IMR-90 (cell line): ENCODE data around the gene FOXC2. TPM values are rescaled to one million over a fixed set of nuclear protein-coding genes. Genes with fewer than 3 reads are reported as not detected.
A peak's percentile ranks its signal among the peaks of the same experiment; 100 is the strongest.

Source experiments
- ATAC-seq: fragments of 200-7000 bp; cut with Tn5 transposase; 2 replicates; pipeline ENCODE4 v1.9.1; 2020; ENCODE audit warnings: low read depth, mild to moderate bottlenecking, moderate library complexity
- BruUV-seq: library from RNA; stranded (reverse); fragments of 400-500 nt; replicated peaks from 2 replicates; lab custom pipeline; 2021; lab: Mats Ljungman, UMichigan
- CTCF ChIA-PET: fragments of 300-600 bp; formaldehyde crosslinking; extraction: SDS; loops from one replicate; lab custom pipeline; 2021; ENCODE audit warnings: antibody characterized with exemption; lab: Yijun Ruan, JAX
- POLR2A ChIA-PET: fragments of 300-600 bp; sonication (Branson Sonifier 250); formaldehyde crosslinking; loops from one replicate; lab custom pipeline; 2022; ENCODE audit warnings: antibody characterized with exemption; ENCODE audit not compliant: unreplicated experiment; lab: Charles Lee
- DNase-seq: peaks from one replicate; pipeline ENCODE4 v3.0.0; 2013
- H2AFZ ChIP-seq: replicated peaks from 2 replicates; pipeline ENCODE3; 2013; ENCODE audit warnings: low read length, mild to moderate bottlenecking; ENCODE audit not compliant: poor library complexity
- H2AK5ac ChIP-seq: 2 replicates; pipeline ENCODE4 v1.6.1; 2013; ENCODE audit warnings: low read depth, low read length, inconsistent platforms
- H2AK9ac ChIP-seq: replicated peaks from 2 replicates; pipeline ENCODE3; 2013; ENCODE audit warnings: mild to moderate bottlenecking, low read depth, low read length, moderate library complexity; ENCODE audit not compliant: poor library complexity
- H2BK120ac ChIP-seq: 2 replicates; pipeline ENCODE4 v1.6.1; 2013; ENCODE audit warnings: low read depth, low read length, inconsistent platforms
- H2BK15ac ChIP-seq: 3 replicates; pipeline ENCODE4 v1.6.1; 2013; ENCODE audit warnings: low read depth, low read length, inconsistent platforms
- H2BK20ac ChIP-seq: 2 replicates; pipeline ENCODE4 v1.6.1; 2013; ENCODE audit warnings: low read depth, mild to moderate bottlenecking, inconsistent platforms, low read length, moderate library complexity
- H2BK5ac ChIP-seq: 2 replicates; pipeline ENCODE4 v1.6.1; 2013; ENCODE audit warnings: mild to moderate bottlenecking, low read depth, low read length, inconsistent platforms; ENCODE audit not compliant: poor library complexity, severe bottlenecking
- H3K14ac ChIP-seq: replicated peaks from 2 replicates; pipeline ENCODE4 v1.6.1; 2013; ENCODE audit warnings: low read depth, low read length, inconsistent platforms
- H3K18ac ChIP-seq: 2 replicates; pipeline ENCODE4 v1.6.1; 2013; ENCODE audit warnings: low read depth, low read length, control low read depth
- H3K23ac ChIP-seq: 2 replicates; pipeline ENCODE4 v1.6.1; 2013; ENCODE audit warnings: low read depth, low read length, inconsistent platforms
- H3K27ac ChIP-seq: 2 replicates; pipeline ENCODE4 v1.5.1; 2013; ENCODE audit warnings: mild to moderate bottlenecking, control low read depth, low read length; ENCODE audit not compliant: insufficient read depth
- H3K27me3 ChIP-seq: 2 replicates; pipeline ENCODE4 v1.6.1; 2013; ENCODE audit warnings: low read length; ENCODE audit not compliant: control insufficient read depth, insufficient read depth
- H3K36me3 ChIP-seq: 2 replicates; pipeline ENCODE4 v1.6.1; 2013; ENCODE audit warnings: low read length, mixed read lengths; ENCODE audit not compliant: control insufficient read depth, insufficient read depth
- H3K4ac ChIP-seq: 2 replicates; pipeline ENCODE4 v1.6.1; 2013; ENCODE audit warnings: low read depth, low read length, inconsistent platforms
- H3K4me1 ChIP-seq: 2 replicates; pipeline ENCODE4 v1.6.1; 2013; ENCODE audit warnings: low read length, mixed read lengths; ENCODE audit not compliant: control insufficient read depth, insufficient read depth
- H3K4me2 ChIP-seq: 2 replicates; pipeline ENCODE4 v1.6.1; 2013; ENCODE audit warnings: low read depth, mild to moderate bottlenecking, control low read depth, low read length, moderate library complexity
- H3K4me3 ChIP-seq: 2 replicates; pipeline ENCODE4 v1.5.1; 2013; ENCODE audit warnings: low read depth, mild to moderate bottlenecking, control low read depth, low read length, moderate library complexity; ENCODE audit not compliant: insufficient read depth
- H3K56ac ChIP-seq: 2 replicates; pipeline ENCODE4 v1.6.1; 2013; ENCODE audit warnings: low read length, inconsistent platforms; ENCODE audit not compliant: insufficient read depth; ENCODE audit errors: extremely low read depth
- H3K79me1 ChIP-seq, 2 experiments: 2 replicates each; pipeline ENCODE4 v1.6.1; 2013; ENCODE audit warnings: low read length in 2 of 2, inconsistent platforms in 1 of 2, low read depth in 1 of 2
- H3K9ac ChIP-seq: 2 replicates; pipeline ENCODE4 v1.6.1; 2013; ENCODE audit warnings: low read depth, low read length, control low read depth
- H3K9me1 ChIP-seq: 2 replicates; pipeline ENCODE4 v1.6.1; 2013; ENCODE audit warnings: low read length, inconsistent platforms; ENCODE audit not compliant: insufficient read depth
- H3K9me3 ChIP-seq: 2 replicates; pipeline ENCODE4 v1.6.1; 2013; ENCODE audit warnings: low read length; ENCODE audit not compliant: control insufficient read depth, insufficient read depth
- H4K20me1 ChIP-seq: 2 replicates; pipeline ENCODE4 v1.6.1; 2013; ENCODE audit warnings: low read length, inconsistent platforms; ENCODE audit not compliant: insufficient read depth
- H4K5ac ChIP-seq: 2 replicates; pipeline ENCODE4 v1.6.1; 2013; ENCODE audit warnings: mild to moderate bottlenecking, low read depth, low read length, control low read depth
- H4K8ac ChIP-seq, 2 experiments: 2 replicates each; pipeline ENCODE4 v1.6.1; 2013; ENCODE audit warnings: low read depth in 2 of 2, low read length in 2 of 2, control low read depth in 1 of 2, inconsistent platforms in 1 of 2
- H4K91ac ChIP-seq: 2 replicates; pipeline ENCODE4 v1.6.1; 2013; ENCODE audit warnings: low read depth, low read length, inconsistent platforms; ENCODE audit not compliant: insufficient read depth
- BHLHE40 ChIP-seq: fragments of 150-350 bp; IDR thresholded peaks from 2 replicates; pipeline ENCODE4 v1.6.1; 2016; ENCODE audit warnings: mild to moderate bottlenecking, low read depth, low read length
- CEBPB ChIP-seq: IDR thresholded peaks from 2 replicates; pipeline ENCODE4 v1.6.1; 2012; ENCODE audit warnings: low read depth, low read length, improper control_type of control experiment
- CHD1 ChIP-seq: IDR thresholded peaks from 2 replicates; pipeline ENCODE4 v1.6.1; 2012; ENCODE audit warnings: low read depth, low read length, improper control_type of control experiment
- MAZ ChIP-seq: IDR thresholded peaks from 2 replicates; pipeline ENCODE4 v1.6.1; 2012; ENCODE audit warnings: low read depth, mild to moderate bottlenecking, low read length, improper control_type of control experiment, moderate library complexity, borderline replicate concordance
- MXI1 ChIP-seq: IDR thresholded peaks from 2 replicates; pipeline ENCODE4 v1.6.1; 2012; ENCODE audit warnings: low read depth, mild to moderate bottlenecking, low read length, moderate library complexity, borderline replicate concordance
- NFE2L2 ChIP-seq: fragments of 150-350 bp; IDR thresholded peaks from 2 replicates; pipeline ENCODE4 v1.6.1; 2016; ENCODE audit warnings: low read depth, mild to moderate bottlenecking, low read length
- POLR2A ChIP-seq: IDR thresholded peaks from 2 replicates; pipeline ENCODE4 v1.6.1; 2012; ENCODE audit warnings: mild to moderate bottlenecking, low read depth, low read length
- RAD21 ChIP-seq: IDR thresholded peaks from 2 replicates; pipeline ENCODE4 v1.6.1; 2012; ENCODE audit warnings: low read length, improper control_type of control experiment
- RCOR1 ChIP-seq: IDR thresholded peaks from 2 replicates; pipeline ENCODE4 v1.6.1; 2012; ENCODE audit warnings: mild to moderate bottlenecking, low read length, improper control_type of control experiment; ENCODE audit not compliant: insufficient replicate concordance
- RFX5 ChIP-seq: IDR thresholded peaks from 2 replicates; pipeline ENCODE4 v1.8.0; 2012; ENCODE audit warnings: low read depth, mild to moderate bottlenecking, low read length, moderate library complexity
- SMC3 ChIP-seq: fragments of 150-350 bp; IDR thresholded peaks from 2 replicates; pipeline ENCODE4 v1.6.1; 2016; ENCODE audit warnings: low read depth, mild to moderate bottlenecking, antibody characterized with exemption, low read length, moderate library complexity
- WGBS, 2 experiments: methylation state at CpG; one replicate each; pipeline versions ENCODE4 v1.1.5 to v1.1.7; 2013; ENCODE audit warnings: missing lambda C conversion rate in 2 of 2; ENCODE audit not compliant: insufficient read length in 1 of 2; ENCODE audit errors: extremely low coverage in 2 of 2; 5-methylcytosine and 5-hydroxymethylcytosine counted together
- dilution Hi-C: fragments of 300-500 bp; cut with HindIII; formaldehyde crosslinking; loops from one replicate; pipeline ENCODE4 v1.14.3; 2018; ENCODE audit warnings: low sequenced_read_pairs; ENCODE audit not compliant: unreplicated experiment
- in situ Hi-C: fragments of 300-500 bp; cut with MboI; formaldehyde crosslinking; loops from 3 replicates; pipeline ENCODE4 v1.14.3; 2019; ENCODE audit warnings: low sequenced_read_pairs, inconsistent platforms, mixed read lengths
- intact Hi-C: fragments of 100-400 bp; cut with micrococcal nuclease; formaldehyde crosslinking; loops from 2 replicates; pipeline ENCODE4 v1.10.0; 2022
- polyA plus RNA-seq, 3 experiments: library from polyadenylated mRNA; depleted of rRNA; stranded (reverse); fragments of >200 nt; gene quantifications; 2 replicates each; pipeline ENCODE4 v1.2.3, GENCODE V29; 2012; ENCODE audit warnings: low replicate concordance in 1 of 3
- total RNA-seq: library from RNA; depleted of rRNA; stranded (reverse); fragments of >200 nt; gene quantifications from 2 replicates; pipeline ENCODE4 v1.2.3, GENCODE V29; 2012

Gene FOXC2
- total and polyA plus RNA-seq, 2 of the 4 experiments (the other 2 are of a cell fraction), result 0.90 to 6.4 TPM

DNA sequence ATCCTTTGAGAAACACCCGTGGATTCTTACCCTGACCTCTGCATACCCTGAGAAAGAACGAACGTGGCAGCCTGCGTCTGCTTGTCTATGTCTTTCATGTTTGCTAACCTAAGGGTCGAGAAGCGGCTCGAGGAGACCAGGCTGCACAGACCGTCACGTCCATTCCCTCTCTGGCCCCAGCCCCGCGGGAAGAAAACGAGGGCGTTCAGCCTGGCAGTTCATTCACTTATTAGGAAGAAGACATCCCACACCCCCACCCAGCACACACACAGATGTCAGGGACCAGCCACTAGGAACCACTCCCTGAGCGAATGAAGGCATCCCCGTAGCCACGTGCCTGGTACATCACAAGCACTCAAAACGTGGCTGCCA lies 10.9 kb upstream of the FOXC2 start:
- dilution Hi-C loops, result no loop called here

More for the DNA sequence above, 10.9 kb upstream of the FOXC2 start:
- no peak overlapping the region for H2BK20ac ChIP-seq
- H3K18ac ChIP-seq, result no peak overlapping the region
- peak overlapping the region; percentile 85 for H4K91ac ChIP-seq
- 6% methylated on average over 3 of the region's 17 CpGs; no CpG with 5 or more reads in 1 of the 2 experiments for WGBS, 2 experiments
- peaks cover 8% of the 10 kb centered on the region for H3K36me3 ChIP-seq
- H3K9me3 ChIP-seq, result no peaks in the 10 kb centered on the region
- H2AFZ ChIP-seq, result peak overlapping the region; percentile 93
- H2BK15ac ChIP-seq, result peak overlapping the region; percentile 6; the same call in 1 of the 3 replicates
- no peak for TF ChIP-seq RCOR1
- no peak for TF ChIP-seq CEBPB
- no peak for TF ChIP-seq POLR2A
- no peak for TF ChIP-seq CHD1
- no peak for TF ChIP-seq MAZ
- no peak for TF ChIP-seq MXI1
- TF ChIP-seq NFE2L2, result no peak
- TF ChIP-seq SMC3, result no peak
- no peak for TF ChIP-seq RAD21
- no peak for TF ChIP-seq RFX5
- TF ChIP-seq BHLHE40, result no peak
- H3K14ac ChIP-seq, result peak overlapping the region; percentile 98
- H2BK5ac ChIP-seq, result no peak overlapping the region
- H4K8ac ChIP-seq, result peak overlapping the region; percentile 96 to 99
- no peak for ATAC-seq
- H2BK120ac ChIP-seq, result peak overlapping the region; percentile 24; the same call in 1 of the 2 replicates
- H3K27me3 ChIP-seq, result no peaks in the 10 kb centered on the region
- intact Hi-C loops (no loop called here), in situ Hi-C loops (no loop called here)
- peak overlapping the region; percentile 85; the same call in 1 of the 2 replicates for H3K27ac ChIP-seq
- peak overlapping the region; percentile 63; the same call in 1 of the 2 replicates for H3K56ac ChIP-seq
- H2AK9ac ChIP-seq, result peak overlapping the region; percentile 99
- H4K5ac ChIP-seq, result peak overlapping the region; percentile 98
- peak overlapping the region; percentile 93 for H2AK5ac ChIP-seq
- ChIA-PET POLR2A (no interaction called here), CTCF (no interaction called here)
- peak overlapping the region; percentile 77; the same call in 1 of the 2 replicates for H3K23ac ChIP-seq
- BruUV-seq, result no TSS peak
- DNase-seq, result no peak
- H3K79me1 ChIP-seq, result peaks cover 18 to 35% of the 10 kb centered on the region in 2 experiments
- peak overlapping the region; percentile 93 for H3K9ac ChIP-seq
- H3K4ac ChIP-seq, result peak overlapping the region; percentile 94
- peak overlapping the region; percentile 88 for H3K4me2 ChIP-seq
- no peaks in the 10 kb centered on the region for H4K20me1 ChIP-seq
- H3K9me1 ChIP-seq, result peaks cover 7% of the 10 kb centered on the region
- peak overlapping the region; percentile 77 for H3K4me3 ChIP-seq
- peaks cover 7% of the 10 kb centered on the region; the same call in 1 of the 2 replicates for H3K4me1 ChIP-seq
